ENCODE data around the gene SCN8A.

DNA sequence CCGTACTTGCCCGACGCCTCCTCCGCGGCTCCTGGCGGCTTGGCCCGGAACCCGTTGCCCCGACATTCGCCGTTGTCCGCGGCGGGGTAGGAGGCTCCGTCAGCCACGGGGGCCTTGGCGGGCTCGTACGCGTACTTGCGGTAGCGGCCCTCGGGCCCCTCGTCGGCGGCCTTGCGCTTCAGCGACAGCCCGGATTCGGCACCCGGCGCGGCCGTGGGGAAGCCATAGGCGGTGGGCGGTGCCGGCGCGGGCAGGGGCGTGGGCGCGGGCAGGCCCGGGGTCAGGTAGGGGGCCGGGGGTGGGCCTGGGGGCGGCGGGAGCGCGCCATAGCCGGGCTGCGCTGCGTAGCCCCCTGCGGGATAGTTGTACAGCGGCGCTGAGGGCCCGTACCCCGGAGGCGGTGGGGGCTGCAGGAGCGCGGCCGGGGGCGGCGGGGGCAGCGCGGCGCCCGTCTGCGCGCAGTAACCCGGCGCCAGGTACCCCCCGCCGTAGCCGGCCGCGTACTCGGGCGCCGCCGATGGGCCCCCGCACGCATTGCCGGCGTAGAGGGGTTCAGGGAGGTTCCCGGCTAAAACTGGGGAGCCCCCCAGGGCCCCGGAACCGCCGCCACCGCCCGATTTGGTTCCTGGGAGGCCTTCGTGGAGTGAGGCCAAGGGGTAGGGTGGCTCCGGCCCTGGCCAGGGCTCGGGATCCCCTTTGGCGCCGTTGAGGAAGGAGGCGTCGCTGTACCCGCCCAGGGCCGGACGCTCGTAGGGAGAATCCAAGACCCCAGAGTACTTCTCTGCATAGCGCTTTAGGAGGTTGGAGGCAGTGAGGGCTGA lies 230.6 kb downstream of the SCN8A start:
- TF ChIP-seq, protein P1, sequence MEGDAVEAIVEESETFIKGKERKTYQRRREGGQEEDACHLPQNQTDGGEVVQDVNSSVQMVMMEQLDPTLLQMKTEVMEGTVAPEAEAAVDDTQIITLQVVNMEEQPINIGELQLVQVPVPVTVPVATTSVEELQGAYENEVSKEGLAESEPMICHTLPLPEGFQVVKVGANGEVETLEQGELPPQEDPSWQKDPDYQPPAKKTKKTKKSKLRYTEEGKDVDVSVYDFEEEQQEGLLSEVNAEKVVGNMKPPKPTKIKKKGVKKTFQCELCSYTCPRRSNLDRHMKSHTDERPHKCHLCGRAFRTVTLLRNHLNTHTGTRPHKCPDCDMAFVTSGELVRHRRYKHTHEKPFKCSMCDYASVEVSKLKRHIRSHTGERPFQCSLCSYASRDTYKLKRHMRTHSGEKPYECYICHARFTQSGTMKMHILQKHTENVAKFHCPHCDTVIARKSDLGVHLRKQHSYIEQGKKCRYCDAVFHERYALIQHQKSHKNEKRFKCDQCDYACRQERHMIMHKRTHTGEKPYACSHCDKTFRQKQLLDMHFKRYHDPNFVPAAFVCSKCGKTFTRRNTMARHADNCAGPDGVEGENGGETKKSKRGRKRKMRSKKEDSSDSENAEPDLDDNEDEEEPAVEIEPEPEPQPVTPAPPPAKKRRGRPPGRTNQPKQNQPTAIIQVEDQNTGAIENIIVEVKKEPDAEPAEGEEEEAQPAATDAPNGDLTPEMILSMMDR (IDR thresholded peaks at IDR 0.05) = no peak
- TF ChIP-seq POLR2A (IDR thresholded peaks at IDR 0.05) (no peak), POLR2AphosphoS5 (IDR thresholded peaks at IDR 0.05) (no peak)

Measured in breast epithelium (tissue), 3 donors.